Stimulated activated CD8-positive, alpha-beta memory T cell treated with anti-CD3 and anti-CD28 coated beads, Interleukin-4, amount 100 ng/mL, for 1 hour (primary cell): ENCODE results near the gene DGLUCY.
"Not testable (repeated sequence)": the region's sequence is repeated elsewhere in the genome, so short reads cannot be mapped to it uniquely, and the experiment has no call there.

Experiments
- DNase-seq, 2 donors: peaks; one replicate each; pipeline ENCODE4 v3.0.0-alpha.2; 2020; ENCODE audit warnings: low read depth in 2 of 2, low spot score in 1 of 2

DGLUCY gene

DNA sequence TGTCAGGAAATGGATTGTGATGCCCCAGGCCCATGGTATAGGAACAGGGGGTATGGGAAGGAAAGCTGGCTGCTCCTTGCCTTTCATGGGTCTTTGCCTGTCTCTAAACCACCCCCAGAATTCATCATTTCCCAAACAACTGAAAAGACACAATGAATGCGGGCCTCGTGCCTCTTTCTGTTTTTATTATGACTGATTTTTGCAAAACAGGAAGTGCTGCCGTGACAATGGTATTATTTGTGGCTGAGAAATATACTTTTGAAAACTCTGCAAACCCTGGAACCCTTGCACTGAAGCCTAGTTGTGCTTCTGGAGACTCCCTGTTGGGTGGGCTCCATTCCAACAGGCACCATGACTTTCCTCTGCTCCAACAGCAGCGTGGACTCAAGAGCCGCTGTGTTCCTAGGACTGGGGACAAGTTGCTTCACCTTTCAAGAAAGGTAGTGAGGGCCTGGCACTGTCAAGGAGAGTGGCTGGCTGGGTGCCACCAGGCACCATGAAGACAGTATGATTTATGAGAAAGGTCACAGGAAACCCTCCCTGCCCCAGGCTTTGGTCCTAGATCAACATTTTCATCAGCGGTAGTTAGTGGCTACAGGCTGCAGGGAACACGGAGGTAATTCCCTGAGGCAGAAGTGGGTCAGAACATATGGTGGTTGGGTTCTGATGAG, 4.8 kb upstream of the DGLUCY start:
- DNase-seq: no peak

DNA sequence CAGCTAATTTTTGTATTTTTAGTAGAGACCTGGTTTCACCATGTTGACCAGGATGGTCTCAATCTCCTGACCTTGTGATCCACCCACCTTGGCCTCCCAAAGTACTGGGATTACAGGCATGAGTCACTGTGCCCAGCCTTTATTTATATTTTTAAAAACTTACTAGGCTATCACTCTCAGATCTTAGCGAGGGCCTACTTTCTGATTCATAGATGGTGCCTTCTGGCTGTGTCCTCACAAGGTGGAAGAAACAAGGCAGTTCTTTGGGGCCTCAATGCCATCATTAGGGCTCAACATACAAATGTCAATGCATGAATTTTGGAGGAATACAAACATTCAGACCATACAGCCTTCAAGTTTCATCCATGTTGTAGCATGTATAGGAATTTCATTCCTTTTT, 2.4 kb upstream of the DGLUCY start:
- DNase-seq: no peak

DNA sequence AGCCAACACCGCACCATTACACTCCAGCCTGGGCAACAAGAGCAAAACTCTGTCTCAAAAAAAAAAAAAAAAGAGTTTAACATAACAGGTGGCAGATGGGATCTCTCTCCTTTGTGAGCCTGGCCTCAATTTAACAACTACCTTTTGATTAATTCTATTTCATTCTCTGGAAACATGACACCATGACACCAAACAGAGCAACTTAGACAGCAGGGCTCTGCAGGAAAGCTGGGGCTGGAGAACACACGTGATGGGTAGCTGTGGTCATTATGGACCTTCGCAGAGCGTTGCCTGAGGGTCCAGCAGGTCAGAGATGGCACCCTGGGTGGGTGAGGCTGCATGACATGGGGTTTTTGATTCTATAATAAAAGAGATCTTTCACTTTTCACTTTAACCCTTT, 1.7 kb upstream of the DGLUCY start:
- no peak for DNase-seq

DNA sequence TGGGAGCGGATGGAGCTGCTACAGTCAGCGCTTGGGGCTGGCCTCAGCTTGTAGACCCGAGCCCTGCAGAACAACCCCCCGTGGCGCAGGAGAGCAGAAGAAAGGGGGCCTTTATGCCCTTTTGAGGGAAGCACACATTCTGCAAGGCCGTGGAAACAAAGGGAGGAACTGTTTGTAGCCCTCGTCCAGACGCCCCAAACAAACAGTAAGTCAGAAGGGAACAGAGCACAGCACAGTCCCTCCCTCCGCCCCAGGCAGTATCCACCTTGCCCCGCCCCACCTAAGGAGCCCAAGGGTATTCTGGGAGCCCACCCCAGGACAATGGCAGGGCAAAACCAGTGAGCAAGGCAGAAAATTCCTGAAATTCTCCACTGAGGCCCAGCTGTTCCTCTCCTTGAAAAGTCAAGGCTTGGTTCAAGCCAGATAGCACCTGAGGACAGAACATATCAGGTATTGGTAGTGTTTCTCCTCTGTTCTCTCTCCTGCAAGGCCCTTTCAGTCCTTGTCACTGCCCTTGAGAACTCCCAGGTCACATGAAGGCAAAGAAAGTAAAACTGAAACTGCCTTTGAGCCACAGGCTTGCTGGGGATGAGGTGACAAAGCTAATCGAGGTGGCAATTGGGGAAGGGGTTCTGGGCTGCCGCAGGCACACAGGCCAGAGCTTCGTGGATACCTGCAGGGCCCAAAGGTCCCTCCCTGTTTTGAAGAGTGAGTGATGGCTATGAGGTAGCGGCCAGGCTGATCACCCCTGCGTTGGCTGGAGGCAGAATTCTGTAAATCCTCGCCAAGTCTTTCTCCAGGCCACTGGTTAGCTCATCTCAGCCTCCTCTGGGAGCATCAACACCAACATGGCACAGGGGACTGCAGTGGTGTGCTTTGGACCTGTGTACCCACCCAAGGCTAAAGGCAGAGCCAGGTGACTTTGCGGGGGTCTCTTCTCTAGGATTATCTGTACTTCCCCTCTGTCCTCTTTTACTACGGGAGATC, 499 bp downstream of the DGLUCY start:
- DNase-seq: peak; percentile 25 to 29

DNA sequence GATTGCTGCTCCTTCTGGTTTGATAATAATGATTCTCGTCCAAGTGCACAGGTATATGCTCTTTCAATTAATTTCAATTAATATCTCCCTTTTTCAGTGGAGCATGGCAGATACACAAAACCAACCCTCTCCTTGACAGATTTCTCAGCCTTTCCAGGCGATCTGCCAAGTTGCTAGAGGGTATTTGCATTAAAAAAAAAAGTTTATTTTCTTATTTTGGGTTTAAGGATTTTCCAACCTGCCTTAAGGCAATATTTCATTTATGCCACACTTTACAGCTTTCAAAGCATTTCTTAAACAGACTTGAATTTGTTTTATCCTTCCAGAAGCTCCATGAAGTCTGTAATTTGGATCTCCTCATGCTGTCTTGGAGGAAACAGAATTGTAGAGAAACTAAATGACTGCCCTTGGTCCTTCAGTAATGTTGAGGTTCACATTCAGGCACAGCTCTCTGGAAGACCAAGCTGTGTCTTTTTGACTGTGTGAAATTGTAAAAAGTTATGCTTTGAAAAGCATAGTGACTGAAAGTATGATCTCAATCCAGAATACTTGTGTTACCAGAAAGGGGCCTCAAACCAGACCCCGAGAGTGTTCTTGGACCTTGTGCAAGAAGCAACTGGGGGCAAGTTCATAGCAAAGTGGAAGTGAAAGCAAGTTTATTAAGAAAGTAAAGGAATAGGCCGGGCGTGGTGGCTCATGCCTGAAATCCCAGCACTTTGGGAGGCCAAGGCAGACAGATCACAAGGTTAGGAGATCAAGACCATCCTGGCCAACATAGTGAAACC, 2.3 kb downstream of the DGLUCY start:
- DNase-seq: no peak

DNA sequence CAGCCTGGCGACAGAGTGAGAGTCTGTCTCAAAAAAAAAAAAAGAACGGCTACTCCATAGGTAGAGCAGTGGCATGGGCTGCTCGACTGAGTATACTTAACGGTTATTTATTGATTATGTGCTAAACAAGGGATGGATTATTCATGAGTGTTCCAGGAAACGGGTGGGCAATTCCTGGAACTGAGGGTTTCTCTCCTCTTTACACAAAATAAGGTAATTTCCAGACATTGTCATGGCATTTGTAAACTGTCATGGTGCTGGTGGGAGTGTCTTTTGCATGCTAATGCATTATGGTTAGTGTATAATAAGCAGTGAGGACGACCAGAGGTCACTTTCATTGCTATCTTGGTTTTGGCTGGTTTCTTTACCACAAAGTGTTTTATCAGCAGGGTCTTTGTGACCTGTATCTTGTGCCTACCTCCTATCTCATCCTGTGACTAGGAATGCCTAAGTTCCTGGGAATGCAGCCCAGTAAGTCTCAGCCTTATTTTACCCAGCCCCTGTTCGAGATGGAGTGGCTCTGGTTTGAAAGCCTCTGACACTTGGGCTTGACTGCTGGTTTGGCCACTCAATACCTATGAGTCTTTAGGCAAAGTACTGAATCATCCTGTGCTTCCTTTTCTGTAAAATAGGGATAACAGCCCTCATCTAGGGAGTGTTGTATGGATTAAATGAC, 3.2 kb downstream of the DGLUCY start:
- DNase-seq: no peak

DNA sequence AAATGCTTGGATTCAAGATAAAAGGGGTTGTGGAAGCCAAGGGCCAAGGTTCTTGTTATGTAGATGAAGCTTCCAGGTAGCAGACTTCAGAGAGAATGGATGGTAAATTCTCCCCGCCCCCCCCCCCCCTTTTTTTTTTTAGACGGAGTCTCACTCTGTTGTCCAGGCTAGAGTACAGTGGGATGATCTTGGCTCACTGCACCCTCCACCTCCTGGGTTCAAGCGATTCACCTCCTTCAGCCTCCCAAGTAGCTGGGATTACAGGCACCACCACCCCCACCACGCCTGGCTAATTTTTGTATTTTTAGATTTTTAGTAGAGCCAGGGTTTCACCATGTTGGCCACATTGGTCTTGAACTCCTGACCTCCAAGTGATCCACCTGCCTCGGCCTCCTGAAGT, 4.1 kb downstream of the DGLUCY start:
- DNase-seq: no peak

DNA sequence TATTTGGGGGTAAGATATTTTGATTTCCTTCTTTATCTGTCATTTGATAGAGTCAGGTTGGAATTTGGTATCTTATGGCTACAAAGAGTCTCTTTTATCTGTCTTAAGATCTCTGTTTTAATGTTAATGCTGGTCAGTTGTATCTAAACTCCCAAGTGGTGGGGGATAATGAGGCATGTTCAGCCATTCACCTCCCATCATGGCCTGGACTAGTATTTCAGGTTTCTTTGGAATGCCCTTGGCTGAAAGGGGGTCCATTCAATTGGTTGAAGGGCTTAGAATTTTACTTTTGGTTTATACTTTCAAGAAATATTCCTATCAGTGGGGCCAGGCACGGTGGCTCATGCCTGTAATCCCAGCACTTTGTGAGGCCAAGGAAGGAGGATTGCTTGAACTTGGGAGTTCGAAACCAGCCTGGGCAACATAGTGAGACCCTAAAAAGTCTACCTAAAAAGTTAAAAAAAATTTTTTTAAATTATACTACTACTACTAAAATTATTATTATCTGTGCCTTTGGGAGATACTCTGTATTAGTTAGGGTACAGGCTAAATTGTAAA, 4.7 kb downstream of the DGLUCY start:
- DNase-seq: no peak

DNA sequence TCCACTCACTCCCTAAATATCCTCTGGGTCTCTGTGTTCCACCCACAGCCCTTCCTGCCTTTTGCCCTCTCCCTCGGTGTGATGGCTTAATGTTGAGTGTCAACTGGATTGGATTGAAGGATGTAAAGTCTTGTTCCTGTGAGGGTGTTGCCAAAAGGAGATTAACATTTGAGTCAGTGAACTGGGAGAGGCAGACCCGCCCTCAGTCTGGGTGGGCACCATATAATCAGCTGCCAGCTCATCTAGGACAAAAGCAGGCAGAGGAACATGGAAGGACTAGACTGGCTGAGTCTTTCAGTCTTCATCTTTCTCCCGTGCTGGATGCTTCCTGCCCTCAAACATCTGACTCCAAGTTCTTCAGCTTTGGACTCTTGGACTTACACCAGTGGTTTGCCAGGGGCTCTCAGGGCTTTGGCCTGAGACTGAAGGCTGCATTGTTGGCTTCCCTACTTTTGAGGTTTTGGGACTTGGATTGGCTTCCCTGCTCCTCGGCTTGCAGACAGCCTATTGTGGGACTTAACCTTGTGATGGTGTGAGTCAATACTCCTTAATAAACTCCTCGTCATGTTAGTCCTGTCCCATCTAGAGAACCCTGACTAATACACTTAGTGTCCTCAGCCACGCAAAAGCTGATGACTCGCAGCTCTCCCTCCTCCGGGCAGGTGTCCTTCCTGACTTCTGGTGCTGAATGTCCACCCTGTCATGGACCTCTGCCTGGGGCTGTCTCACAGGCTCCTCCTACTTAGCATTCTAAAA, 5.9 kb downstream of the DGLUCY start:
- no peak for DNase-seq

DNA sequence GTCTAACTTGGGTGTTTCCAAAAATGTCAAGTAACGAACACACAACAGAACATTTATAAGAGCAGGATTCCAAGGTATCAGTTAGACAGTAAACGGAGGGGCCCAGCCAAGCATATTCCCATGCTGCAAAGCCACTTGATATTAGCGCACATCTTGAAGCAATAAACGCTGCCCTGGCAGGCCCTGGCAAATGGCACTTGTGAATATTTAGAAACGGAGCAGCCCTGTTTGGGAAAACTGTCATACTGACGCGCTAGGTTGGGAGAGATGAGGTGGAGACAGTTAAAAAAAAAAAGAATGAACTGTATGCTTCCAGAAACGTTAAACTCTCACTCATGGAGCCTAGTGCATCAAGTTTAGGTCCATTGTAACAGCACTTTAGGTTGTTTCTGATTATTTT, 9.3 kb downstream of the DGLUCY start:
- no peak for DNase-seq

DNA sequence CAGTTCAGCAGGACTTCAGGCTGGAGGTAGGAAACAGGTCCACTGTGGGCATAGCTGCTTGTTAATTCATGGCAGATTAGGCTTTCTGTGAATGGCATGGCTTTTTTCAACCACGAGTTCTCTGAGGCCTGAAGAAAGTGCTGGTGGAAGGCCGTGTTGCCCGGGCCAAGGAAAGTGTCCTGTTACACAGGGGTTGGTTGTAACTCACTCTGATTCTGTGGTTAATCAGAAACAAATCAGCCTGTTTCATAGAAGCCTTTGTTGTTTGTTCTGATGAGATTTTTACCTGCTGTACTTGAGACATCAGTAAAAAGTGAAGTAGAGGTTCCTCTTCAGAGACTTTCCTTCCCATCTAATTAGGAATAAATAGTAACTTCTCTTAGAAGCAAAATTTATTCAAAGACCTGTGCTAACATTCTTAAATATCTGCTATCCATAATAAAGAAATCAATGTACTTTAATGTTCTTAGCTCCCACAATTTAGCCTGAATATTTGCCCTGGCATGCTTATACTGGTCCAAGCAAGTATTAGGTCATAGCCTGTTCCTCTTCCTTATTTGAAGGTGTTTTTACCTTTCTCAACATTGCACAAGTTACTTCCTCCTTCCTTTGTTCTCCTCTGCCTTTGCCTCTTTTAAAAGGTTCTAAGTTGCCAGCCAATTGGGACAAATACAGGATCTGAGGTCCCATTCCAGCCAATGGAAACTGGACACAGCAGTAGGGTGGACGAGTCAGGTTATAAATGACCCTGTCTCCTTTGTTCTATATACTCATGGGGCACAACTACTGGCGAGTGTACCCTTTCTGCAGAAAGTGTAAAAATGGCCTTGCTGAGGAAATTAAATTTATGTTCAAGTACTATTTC, 10.8 kb downstream of the DGLUCY start:
- not testable (repeated sequence) for DNase-seq

DNA sequence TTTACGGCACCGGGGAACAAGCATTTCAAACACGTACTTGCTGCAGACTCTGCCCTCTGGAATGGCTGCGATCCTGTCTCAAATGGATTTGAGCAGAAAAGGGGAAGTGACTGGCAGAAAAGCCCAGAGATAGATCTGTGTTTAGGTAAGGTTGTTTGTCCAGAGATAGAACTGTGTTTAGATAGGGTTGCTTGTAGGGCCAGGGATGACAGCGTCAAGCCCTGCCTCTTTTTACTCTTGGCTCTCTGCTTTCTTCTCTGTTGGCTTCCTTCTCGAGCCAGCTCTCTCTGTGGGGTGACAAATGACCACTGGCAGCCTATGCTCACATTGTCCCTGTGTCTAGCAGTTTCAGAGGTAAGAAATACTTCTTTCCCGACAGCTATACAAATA, 11.4 kb downstream of the DGLUCY start:
- no peak for DNase-seq

DNA sequence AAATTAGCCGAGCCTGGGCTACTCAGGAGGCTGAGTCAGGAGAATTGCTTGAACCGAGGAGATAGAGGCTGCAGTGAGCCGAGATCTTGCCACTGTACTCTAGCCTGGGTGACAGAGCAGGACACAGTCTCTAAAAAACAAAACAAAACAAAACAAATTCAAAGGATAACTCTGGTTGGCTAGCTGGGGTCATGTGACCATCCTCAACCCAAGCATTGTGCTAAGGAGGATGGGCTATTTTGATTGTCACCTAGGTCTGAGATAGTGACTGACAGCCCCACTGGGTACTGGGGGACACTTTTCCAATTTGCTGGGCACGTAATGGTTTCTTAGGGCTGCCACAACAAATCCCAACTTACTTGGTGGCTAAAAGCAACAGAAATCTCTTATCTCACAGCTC, 11.9 kb downstream of the DGLUCY start:
- no peak for DNase-seq

DNA sequence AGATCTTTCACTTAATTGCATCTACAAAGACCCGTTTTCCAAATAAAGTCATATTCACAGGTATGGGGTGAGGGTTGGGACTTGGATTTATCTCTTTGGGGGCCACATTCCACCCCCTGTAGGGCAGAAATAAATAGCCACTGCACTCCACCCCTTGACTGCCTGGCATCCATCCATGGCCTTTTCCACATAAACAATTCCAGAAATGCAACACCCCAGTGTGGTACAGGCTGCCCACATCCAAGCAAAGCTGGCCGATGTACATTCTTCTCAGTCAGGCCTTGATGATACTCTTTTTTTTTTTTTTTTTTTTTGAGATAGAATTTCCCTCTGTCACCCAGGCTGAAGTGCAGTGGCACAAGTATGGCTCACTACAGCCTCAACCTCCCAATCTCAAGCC, 12.9 kb downstream of the DGLUCY start:
- no peak for DNase-seq

DNA sequence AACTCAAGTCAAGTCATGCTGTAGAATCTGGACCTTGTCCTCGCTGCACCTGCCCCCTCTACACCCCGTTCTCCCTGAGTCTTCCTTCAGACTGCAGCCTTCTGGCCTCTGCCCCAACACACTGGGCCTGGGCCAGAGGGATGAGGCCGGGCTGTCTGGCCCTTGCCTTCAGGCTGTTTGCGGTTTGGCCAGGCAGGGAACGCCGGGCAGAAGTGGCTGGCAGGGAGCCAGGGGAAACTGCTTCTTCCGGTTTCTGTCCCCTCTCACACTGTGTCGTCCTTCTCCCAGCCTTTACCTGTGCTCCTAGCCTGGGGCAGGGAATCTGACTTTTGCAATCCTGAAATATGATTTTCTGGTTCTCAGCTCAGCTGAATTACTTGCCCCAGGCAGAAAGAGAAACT, 13.5 kb downstream of the DGLUCY start:
- DNase-seq: no peak

DNA sequence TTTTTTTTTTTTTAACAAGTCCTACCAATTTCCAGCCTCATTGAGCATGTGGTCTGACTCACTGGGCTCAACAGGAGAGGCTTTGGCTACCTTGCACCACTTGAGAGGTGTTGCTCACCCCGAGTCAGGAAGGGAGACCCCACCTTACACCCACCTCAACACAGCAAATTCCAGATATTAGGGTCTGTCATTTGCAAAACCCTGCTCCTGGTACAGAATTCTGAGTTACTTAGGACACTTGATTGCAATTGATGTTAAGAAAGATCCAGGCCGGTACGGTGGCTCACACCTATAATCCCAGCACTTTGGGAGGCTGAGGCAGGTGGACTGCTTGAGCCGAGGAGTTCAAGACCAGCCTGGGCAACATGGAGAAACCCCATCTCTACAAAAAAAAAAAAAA, 14.1 kb downstream of the DGLUCY start:
- DNase-seq: no peak

DNA sequence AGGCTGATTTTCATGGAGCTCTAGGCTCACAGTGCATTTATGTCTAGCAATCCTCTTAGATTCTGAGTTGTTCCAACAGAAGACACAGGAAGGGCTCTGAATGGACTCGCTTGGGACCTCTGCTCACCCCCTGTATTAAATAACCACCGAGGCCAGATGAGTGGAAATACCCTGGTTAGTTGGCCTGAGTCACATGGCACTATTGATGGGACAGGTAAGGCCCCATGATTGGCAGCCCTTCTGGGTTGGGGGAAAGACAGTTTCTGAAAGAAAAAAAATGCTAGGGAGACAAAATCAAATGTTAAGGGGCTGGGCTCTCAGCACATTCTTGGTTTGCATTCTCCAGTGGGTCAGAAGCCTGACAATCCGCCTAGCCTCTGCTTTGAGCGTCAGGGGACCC, 14.8 kb downstream of the DGLUCY start:
- DNase-seq: no peak

DNA sequence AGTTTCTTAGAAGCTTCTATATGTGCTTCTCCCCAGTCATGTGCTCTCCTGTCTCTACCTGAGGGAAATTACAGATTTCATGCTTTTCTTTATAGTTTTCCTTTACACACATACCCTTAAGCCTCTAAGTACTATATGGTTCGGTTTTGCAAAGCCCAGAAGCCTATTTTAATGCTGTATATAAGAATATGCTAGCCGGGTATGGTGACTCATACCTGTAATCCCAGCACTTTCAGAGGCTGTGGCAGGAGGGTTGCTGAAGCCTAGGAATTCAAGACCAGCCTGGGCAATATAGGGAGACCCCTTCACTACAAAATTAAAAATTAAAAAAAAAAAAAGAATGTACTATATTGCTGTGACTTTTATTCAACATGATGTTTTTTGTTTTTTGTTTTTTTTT, 15.4 kb downstream of the DGLUCY start:
- DNase-seq: no peak

DNA sequence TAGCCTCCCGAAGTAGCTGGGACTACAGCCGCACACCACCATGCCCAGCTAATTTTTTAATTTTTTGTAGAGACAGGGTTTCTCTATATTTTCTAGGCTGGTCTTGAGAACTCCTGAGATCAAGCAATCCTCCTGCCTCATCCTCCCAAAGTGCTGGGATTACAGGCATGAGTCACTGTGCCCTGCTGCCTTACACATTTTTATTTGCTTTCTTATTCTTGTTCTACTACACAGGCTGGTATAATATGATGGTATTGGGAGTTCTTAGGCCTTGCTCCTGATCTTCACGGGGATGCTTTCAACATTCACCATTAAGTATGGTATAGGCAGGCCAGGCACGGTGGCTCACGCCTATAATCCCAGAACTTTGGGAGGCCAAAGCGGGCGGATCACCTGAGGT, 21.2 kb downstream of the DGLUCY start:
- no peak for DNase-seq
